ENCODE results near the gene UBE2I.

The UBE2I gene

DNA sequence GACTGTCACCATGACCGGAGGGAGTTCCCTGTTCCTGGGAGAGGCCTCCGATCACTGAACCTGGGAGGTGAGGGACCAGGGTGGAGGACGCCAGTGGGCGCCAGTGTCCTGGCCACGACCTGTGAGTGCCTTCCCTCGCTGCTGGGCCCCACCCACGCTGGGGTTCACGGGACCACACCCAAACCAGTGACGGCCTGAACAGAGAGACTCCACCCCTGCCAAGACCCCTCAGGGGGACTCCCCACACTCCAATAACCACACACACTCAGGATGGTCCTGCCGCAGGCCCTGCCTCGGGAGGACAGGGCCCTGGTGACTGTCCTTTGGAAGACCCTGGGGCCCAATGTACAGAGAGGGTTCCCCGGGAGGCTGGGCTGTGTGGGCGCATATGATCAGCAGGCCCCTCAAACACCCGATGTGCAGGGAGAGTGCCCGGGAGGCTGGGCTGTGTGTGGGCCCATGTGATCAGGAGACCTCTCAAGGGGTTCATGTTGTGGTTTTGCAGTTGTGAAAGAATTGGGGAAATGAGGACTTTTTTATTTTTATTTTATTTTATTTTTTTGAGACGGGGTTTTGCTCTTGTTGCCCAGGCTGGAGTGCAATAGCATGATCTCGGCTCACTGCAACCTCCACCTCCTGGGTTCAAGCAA, 27.0 kb upstream of the UBE2I start:
- DNase-seq (ENCODE audit: low read depth), result no peak
- H3K4me3 ChIP-seq (ENCODE audit: low read depth, low read length), result no peak overlapping the region
- TF ChIP-seq, protein P1, sequence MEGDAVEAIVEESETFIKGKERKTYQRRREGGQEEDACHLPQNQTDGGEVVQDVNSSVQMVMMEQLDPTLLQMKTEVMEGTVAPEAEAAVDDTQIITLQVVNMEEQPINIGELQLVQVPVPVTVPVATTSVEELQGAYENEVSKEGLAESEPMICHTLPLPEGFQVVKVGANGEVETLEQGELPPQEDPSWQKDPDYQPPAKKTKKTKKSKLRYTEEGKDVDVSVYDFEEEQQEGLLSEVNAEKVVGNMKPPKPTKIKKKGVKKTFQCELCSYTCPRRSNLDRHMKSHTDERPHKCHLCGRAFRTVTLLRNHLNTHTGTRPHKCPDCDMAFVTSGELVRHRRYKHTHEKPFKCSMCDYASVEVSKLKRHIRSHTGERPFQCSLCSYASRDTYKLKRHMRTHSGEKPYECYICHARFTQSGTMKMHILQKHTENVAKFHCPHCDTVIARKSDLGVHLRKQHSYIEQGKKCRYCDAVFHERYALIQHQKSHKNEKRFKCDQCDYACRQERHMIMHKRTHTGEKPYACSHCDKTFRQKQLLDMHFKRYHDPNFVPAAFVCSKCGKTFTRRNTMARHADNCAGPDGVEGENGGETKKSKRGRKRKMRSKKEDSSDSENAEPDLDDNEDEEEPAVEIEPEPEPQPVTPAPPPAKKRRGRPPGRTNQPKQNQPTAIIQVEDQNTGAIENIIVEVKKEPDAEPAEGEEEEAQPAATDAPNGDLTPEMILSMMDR (IDR thresholded peaks at IDR 0.05; ENCODE audit: insufficient read depth, low read depth, low read length, missing control alignments), result no peak

DNA sequence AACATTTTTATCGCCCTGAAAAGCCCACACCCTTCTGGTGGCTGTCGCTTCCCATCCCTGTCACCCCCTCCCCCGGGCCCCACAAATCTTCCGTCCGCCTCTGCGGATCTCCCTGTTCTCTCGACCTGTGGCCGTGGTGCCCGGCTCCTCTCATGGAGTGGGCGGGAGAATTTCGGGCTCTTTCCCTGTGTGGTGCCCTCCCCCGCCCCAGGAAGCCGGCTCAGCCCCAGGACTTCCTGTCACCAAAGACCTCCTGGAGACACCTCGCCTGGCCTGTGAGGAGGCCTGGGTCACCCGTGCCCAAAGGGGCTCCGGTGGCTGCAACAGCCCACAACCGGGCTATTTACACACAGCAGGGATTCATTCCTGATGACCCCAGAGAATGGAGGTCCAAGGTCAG, 26.1 kb upstream of the UBE2I start:
- TF ChIP-seq, protein P1 (IDR thresholded peaks at IDR 0.05; ENCODE audit: insufficient read depth, low read depth, low read length, missing control alignments), result no peak
- DNase-seq (ENCODE audit: low read depth), result no peak
- H3K4me3 ChIP-seq (ENCODE audit: low read depth, low read length), result no peak overlapping the region

DNA sequence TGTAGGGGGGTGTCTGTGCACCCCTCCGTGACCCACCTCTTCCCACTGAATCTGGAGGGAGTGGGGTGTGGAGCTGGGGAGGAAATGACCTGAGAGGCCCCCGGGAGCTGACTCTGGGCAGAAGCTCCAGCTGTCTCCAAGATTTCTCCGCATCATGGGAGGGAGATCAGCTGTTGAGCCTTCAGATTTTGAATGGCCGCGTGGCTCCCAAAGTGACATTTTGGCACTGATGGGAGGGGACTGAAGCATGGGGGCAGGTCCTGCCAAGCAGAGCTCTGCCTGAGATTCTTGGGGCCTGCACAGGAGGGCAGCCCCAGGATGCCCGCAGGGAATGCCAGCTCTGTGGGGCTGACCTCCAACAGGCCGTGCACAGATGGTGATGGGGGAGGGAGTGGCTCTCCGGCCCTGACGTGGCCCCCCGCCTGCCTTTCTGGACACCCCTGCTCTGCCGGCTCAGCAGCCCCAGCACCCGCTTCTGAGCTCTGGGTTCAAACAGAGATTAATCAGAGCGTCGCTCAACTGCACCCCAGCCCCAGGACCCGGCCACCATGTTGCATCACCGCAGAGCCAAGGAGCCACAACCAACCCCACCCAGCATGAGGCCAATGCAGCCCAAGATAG, 25.3 kb upstream of the UBE2I start:
- no peak overlapping the region for H3K4me3 ChIP-seq (ENCODE audit: low read depth, low read length)
- no peak for DNase-seq (ENCODE audit: low read depth)
- TF ChIP-seq, protein P1 (IDR thresholded peaks at IDR 0.05; ENCODE audit: insufficient read depth, low read depth, low read length, missing control alignments), result no peak

DNA sequence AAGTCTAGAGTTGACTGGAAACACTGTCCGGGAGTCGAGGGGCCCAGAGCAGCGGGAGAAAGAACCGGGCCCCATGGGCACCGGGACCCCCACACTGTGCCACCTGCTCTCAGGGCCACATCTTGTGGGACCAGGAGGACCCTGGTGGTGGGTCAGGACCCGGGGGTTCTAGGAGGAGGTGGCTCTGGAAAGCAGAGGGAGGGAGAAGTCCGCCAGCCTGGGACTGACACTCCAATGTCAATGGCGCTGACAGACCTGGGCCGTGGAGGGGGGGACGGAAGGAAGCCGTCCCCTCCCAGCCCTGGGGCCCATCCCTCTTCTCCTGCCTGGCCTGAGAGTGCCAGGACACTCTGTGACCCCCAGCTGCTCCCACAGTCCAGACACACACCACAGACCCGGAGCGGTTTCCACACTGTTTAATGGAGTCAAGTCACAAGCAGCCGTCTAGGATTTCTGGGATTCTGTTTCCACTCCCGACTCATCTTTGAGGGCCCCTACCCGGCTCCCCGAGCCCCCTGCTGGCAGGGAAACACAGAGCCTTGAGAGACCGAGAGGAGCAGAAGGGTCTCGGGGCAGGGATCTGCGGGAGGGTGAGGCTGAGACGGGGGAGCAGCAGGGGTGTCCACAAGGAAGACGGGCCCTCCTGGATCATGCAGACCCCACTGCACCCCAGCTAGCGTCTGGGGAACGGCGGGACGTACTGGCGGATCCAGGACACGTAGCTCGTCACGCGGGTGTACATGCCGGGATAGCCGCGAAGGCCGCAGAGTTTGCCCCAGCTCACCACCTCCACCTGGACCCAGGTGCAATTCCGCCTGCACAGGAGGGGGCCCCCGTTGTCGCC, 23.5 kb upstream of the UBE2I start:
- TF ChIP-seq, protein P1 (IDR thresholded peaks at IDR 0.05; ENCODE audit: insufficient read depth, low read depth, low read length, missing control alignments), result no peak
- DNase-seq (ENCODE audit: low read depth), result no peak
- H3K4me3 ChIP-seq (ENCODE audit: low read depth, low read length), result no peak overlapping the region

DNA sequence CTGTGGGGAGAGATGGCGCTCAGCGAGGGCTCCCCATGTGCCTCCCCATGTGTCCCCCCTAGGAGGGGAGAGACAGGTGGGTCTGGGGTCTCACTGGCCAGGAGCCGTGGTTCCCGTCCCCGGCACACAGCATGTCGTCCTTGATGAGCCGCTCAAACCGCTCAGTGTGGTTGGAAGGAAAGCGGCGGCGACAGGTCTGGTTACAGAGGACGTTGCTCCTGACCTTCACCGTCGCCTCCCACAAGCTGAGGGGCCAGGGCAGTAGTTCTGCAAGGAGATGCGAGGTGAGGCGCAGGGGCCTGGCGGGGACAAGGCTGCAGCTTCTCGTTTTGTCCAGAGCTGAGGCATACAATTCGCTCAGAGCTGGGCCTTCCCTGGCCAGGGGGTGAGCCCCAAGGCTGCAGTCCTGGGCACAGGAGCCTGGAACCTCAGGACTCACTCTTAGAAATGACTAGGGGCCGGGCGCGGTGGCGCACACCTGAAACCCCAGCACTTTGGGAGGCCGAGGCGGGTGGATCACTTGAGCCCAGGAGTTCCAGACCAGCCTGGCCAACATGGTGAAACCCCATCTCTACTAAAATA, 22.8 kb upstream of the UBE2I start:
- H3K4me3 ChIP-seq (ENCODE audit: low read depth, low read length), result no peak overlapping the region
- TF ChIP-seq, protein P1 (IDR thresholded peaks at IDR 0.05; ENCODE audit: insufficient read depth, low read depth, low read length, missing control alignments), result no peak
- no peak for DNase-seq (ENCODE audit: low read depth)

DNA sequence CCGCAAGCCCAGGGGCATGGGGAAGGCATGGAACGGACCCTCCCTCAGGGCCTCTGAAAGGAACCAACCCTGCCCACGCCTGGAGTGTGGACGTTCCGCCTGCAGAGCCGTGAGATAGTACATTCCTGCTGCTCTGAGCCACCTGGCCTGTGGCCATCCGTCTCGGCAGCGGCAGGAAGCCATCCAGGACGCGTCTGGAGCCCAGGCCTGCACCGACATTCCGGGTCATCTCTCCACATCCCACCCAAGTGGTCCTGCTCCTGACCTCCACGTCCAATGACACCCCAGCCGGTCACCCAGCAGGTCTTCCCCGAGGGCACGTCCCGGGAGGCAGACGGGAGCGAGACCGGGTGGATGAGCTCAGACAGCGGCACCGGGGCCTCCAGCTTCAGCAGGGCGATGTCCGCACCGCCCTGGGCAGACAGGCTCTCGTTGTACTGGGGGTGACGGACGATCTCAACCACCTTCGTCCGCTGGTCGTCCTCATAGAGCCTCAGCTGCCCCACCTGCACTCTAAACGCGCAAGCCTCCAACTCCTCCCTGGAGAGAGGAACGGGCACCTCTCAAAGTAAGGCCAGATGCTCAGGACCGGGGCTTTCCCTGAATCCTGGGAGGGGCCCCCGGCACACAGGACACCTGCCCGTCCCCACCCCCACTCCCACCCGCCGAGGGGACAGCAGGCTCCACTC, 21.3 kb upstream of the UBE2I start:
- TF ChIP-seq, protein P1 (IDR thresholded peaks at IDR 0.05; ENCODE audit: insufficient read depth, low read depth, low read length, missing control alignments), result no peak
- DNase-seq (ENCODE audit: low read depth), result no peak
- no peak overlapping the region for H3K4me3 ChIP-seq (ENCODE audit: low read depth, low read length)

Measured in GM12865 (cell line).